ENCODE results near the gene ZDHHC13.

DNA sequence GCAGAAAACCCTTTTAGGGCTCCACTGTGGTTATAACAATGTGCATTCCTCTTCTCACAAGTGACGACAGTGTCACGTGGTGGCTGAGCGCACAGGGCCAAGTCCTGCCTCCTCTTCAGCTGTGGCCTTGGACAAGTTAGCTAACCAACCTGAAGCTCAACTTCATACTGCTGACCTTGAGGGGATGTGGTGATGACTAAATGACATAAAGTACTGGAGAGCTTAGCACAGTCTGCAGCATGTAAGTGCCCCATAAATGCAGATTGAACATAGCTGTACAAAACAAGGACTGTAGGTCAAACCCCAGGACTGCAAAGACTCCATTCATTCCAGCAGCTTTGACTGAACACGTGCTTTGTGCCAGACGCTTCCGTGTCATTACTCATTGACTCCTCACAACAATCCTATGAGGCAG lies 36.4 kb upstream of the ZDHHC13 start:
- TF ChIP-seq, protein P1, sequence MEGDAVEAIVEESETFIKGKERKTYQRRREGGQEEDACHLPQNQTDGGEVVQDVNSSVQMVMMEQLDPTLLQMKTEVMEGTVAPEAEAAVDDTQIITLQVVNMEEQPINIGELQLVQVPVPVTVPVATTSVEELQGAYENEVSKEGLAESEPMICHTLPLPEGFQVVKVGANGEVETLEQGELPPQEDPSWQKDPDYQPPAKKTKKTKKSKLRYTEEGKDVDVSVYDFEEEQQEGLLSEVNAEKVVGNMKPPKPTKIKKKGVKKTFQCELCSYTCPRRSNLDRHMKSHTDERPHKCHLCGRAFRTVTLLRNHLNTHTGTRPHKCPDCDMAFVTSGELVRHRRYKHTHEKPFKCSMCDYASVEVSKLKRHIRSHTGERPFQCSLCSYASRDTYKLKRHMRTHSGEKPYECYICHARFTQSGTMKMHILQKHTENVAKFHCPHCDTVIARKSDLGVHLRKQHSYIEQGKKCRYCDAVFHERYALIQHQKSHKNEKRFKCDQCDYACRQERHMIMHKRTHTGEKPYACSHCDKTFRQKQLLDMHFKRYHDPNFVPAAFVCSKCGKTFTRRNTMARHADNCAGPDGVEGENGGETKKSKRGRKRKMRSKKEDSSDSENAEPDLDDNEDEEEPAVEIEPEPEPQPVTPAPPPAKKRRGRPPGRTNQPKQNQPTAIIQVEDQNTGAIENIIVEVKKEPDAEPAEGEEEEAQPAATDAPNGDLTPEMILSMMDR (IDR thresholded peaks at IDR 0.05; ENCODE audit: low read depth, low read length, missing input control), result no peak
- TF ChIP-seq, protein P2, sequence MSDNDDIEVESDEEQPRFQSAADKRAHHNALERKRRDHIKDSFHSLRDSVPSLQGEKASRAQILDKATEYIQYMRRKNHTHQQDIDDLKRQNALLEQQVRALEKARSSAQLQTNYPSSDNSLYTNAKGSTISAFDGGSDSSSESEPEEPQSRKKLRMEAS (IDR thresholded peaks at IDR 0.05), result no peak
- TF ChIP-seq RAD21 (IDR thresholded peaks at IDR 0.05) (no peak), SP1 (IDR thresholded peaks at IDR 0.05) (no peak), GABPA (IDR thresholded peaks at IDR 0.05 in 1 of 2, conservative IDR thresholded peaks at IDR 0.05 in 1 of 2) (no peak), ATF3 (IDR thresholded peaks at IDR 0.05) (no peak), EGR1 (IDR thresholded peaks at IDR 0.05; ENCODE audit: low read depth in 2 of 2) (no peak), JUND (IDR thresholded peaks at IDR 0.05) (no peak), HNF4G (IDR thresholded peaks at IDR 0.05) (no peak), TAF1 (conservative IDR thresholded peaks at IDR 0.05) (no peak), YY1 (IDR thresholded peaks at IDR 0.05) (no peak), RXRA (IDR thresholded peaks at IDR 0.05) (no peak)
- TF ChIP-seq, protein P3, sequence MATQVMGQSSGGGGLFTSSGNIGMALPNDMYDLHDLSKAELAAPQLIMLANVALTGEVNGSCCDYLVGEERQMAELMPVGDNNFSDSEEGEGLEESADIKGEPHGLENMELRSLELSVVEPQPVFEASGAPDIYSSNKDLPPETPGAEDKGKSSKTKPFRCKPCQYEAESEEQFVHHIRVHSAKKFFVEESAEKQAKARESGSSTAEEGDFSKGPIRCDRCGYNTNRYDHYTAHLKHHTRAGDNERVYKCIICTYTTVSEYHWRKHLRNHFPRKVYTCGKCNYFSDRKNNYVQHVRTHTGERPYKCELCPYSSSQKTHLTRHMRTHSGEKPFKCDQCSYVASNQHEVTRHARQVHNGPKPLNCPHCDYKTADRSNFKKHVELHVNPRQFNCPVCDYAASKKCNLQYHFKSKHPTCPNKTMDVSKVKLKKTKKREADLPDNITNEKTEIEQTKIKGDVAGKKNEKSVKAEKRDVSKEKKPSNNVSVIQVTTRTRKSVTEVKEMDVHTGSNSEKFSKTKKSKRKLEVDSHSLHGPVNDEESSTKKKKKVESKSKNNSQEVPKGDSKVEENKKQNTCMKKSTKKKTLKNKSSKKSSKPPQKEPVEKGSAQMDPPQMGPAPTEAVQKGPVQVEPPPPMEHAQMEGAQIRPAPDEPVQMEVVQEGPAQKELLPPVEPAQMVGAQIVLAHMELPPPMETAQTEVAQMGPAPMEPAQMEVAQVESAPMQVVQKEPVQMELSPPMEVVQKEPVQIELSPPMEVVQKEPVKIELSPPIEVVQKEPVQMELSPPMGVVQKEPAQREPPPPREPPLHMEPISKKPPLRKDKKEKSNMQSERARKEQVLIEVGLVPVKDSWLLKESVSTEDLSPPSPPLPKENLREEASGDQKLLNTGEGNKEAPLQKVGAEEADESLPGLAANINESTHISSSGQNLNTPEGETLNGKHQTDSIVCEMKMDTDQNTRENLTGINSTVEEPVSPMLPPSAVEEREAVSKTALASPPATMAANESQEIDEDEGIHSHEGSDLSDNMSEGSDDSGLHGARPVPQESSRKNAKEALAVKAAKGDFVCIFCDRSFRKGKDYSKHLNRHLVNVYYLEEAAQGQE (IDR thresholded peaks at IDR 0.05), result no peak
- TF ChIP-seq, protein P4, sequence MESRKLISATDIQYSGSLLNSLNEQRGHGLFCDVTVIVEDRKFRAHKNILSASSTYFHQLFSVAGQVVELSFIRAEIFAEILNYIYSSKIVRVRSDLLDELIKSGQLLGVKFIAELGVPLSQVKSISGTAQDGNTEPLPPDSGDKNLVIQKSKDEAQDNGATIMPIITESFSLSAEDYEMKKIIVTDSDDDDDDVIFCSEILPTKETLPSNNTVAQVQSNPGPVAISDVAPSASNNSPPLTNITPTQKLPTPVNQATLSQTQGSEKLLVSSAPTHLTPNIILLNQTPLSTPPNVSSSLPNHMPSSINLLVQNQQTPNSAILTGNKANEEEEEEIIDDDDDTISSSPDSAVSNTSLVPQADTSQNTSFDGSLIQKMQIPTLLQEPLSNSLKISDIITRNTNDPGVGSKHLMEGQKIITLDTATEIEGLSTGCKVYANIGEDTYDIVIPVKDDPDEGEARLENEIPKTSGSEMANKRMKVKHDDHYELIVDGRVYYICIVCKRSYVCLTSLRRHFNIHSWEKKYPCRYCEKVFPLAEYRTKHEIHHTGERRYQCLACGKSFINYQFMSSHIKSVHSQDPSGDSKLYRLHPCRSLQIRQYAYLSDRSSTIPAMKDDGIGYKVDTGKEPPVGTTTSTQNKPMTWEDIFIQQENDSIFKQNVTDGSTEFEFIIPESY (IDR thresholded peaks at IDR 0.05), result no peak
